Fibroblast of skin of right biceps (primary cell): Measurements from ENCODE around the gene SLC9A2.

Source experiments
- DNase-seq: peaks from one replicate; pipeline ENCODE4 v3.0.0-alpha.2; 2013

The SLC9A2 gene

GRCh38 chr2:102619414-102620319, at the start of gene SLC9A2:
Gene SLC9A2 (plus strand): TSS chr2:102619553. CDS start chr2:102619849, 296 bp downstream.
- no peak for DNase-seq

- DNase-seq, result no peak
These were observed 43.5 kb upstream of the SLC9A2 start for GRCh38 chr2:102575888-102576287.

- no peak for DNase-seq
These were observed 41.0 kb upstream of the SLC9A2 start for GRCh38 chr2:102578376-102578775.

GRCh38 chr2:102581911-102582310, 37.4 kb upstream of the SLC9A2 start:
- DNase-seq, result no peak

- no peak for DNase-seq
These were observed 36.5 kb upstream of the SLC9A2 start for GRCh38 chr2:102582845-102583244.

GRCh38 chr2:102585847-102586404, 33.4 kb upstream of the SLC9A2 start:
- no peak for DNase-seq

- no peak for DNase-seq
These were observed 31.0 kb upstream of the SLC9A2 start for GRCh38 chr2:102588213-102588939.

- no peak for DNase-seq
These were observed 29.9 kb upstream of the SLC9A2 start for GRCh38 chr2:102589444-102589843.

GRCh38 chr2:102591491-102592045, 27.8 kb upstream of the SLC9A2 start:
- DNase-seq, result no peak

GRCh38 chr2:102592601-102593000, 26.8 kb upstream of the SLC9A2 start:
- peak; percentile 11 for DNase-seq

GRCh38 chr2:102593516-102593915, 25.8 kb upstream of the SLC9A2 start:
- DNase-seq, result no peak

GRCh38 chr2:102594445-102595016, 24.8 kb upstream of the SLC9A2 start:
- DNase-seq, result no peak

- DNase-seq, result no peak
These were observed 21.6 kb upstream of the SLC9A2 start for GRCh38 chr2:102597788-102598187.

GRCh38 chr2:102599486-102599885, 19.9 kb upstream of the SLC9A2 start:
- DNase-seq, result no peak

- DNase-seq, result no peak
These were observed 17.6 kb upstream of the SLC9A2 start for GRCh38 chr2:102601730-102602129.

GRCh38 chr2:102603904-102604303, 15.4 kb upstream of the SLC9A2 start:
- DNase-seq, result no peak

- DNase-seq, result no peak
These were observed 14.6 kb upstream of the SLC9A2 start for GRCh38 chr2:102604769-102605168.

GRCh38 chr2:102606353-102606752, 13.0 kb upstream of the SLC9A2 start:
- peak; percentile 1 for DNase-seq

GRCh38 chr2:102615620-102616436, 3.5 kb upstream of the SLC9A2 start:
- DNase-seq, result peak; percentile 52

- DNase-seq, result peak; percentile 0
These were observed 620 bp upstream of the SLC9A2 start for GRCh38 chr2:102618452-102619413.

- DNase-seq, result no peak
These were observed 979 bp downstream of the SLC9A2 start for GRCh38 chr2:102620332-102620731.
